ENCODE results near the gene NPAT. TPM values are rescaled to one million over a fixed set of nuclear protein-coding genes. Genes with fewer than 3 reads are reported as not detected.

The NPAT gene
- total RNA-seq = 10.7 and 14.3 TPM in 2 replicates

DNA sequence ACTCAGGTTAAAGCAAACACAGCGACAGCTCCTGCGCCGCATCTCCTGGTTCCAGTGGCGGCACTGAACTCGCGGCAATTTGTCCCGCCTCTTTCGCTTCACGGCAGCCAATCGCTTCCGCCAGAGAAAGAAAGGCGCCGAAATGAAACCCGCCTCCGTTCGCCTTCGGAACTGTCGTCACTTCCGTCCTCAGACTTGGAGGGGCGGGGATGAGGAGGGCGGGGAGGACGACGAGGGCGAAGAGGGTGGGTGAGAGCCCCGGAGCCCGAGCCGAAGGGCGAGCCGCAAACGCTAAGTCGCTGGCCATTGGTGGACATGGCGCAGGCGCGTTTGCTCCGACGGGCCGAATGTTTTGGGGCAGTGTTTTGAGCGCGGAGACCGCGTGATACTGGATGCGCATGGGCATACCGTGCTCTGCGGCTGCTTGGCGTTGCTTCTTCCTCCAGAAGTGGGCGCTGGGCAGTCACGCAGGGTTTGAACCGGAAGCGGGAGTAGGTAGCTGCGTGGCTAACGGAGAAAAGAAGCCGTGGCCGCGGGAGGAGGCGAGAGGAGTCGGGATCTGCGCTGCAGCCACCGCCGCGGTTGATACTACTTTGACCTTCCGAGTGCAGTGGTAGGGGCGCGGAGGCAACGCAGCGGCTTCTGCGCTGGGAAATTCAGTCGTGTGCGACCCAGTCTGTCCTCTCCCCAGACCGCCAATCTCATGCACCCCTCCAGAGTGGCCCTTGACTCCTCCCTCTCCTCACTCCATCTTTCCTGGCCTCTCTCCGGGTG, at the start of gene NPAT, which contains the start of gene ATM:
Gene NPAT (minus strand): TSS at position 65 of the 774 bp plus-strand sequence. CDS start 102 bp downstream, outside the sequence.
Gene ATM (plus strand): TSS at position 494 of the 774 bp plus-strand sequence. CDS start 4,558 bp downstream, outside the sequence.

GRCh38 chr11:108121274-108122155, 100.9 kb downstream of the NPAT start, which contains the start of gene ACAT1:
Gene ACAT1 (plus strand): TSS chr11:108121567. CDS start chr11:108121607, 40 bp downstream.

Other genes starting within 250 kb of the NPAT start
- 20.7 and 22.8 TPM in 2 replicates for gene CUL5, start 213.7 kb downstream of the NPAT start, total RNA-seq
- 117 and 177 TPM in 2 replicates for gene ACAT1, start 101.1 kb downstream of the NPAT start, total RNA-seq
- 50.5 and 74.8 TPM in 2 replicates for gene ATM, start 429 bp upstream of the NPAT start, total RNA-seq
- gene C11orf65, start 244.9 kb upstream of the NPAT start, total RNA-seq = 0.49 and 1.9 TPM in 2 replicates

All from cardiac ventricle fibroblast (primary cell).